GM12892 (cell line): ENCODE measurements around the gene SUPV3L1.
"Not testable (repeated sequence)": the region's sequence is repeated elsewhere in the genome, so short reads cannot be mapped to it uniquely, and the experiment has no call there.

ENCODE experiments used
- POLR2A ChIP-seq: IDR thresholded peaks from 2 replicates; pipeline ENCODE4 v1.6.1; 2011; ENCODE audit warnings: low read depth, low read length, control low read depth
- TAF1 ChIP-seq: IDR thresholded peaks from 2 replicates; pipeline ENCODE4 v1.6.1; 2011; ENCODE audit warnings: low read depth, mild to moderate bottlenecking, control low read depth, low read length, borderline replicate concordance

DNA sequence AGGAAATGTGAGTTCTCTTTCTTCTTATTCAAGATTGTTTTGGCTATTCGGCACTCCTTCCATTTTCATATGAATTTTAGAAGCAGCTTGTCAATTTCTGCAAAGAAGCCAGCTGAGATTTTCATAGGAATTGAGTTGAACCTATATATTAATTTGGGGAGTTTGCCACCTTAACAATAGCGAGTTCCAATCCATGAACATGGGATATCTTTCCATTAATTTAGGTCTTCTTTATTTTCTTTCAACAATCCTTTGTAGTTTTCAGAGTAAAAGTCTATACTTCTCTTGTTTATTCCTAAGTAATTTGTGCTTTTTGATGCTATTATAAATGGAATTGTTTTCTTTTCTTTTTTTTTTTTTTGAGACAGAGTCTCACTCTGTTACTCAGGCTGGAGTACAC is 71.4 kb downstream of the SUPV3L1 start:
- TF ChIP-seq POLR2A, TAF1: not testable (repeated sequence)
